HG03354 (cell line): ENCODE results near the gene DAPK2.
"Not testable (repeated sequence)": the region's sequence is repeated elsewhere in the genome, so short reads cannot be mapped to it uniquely, and the experiment has no call there.

ENCODE experiments used
- ATAC-seq: cut with Tn5 transposase; IDR thresholded peaks from one replicate; pipeline ENCODE4 v1.9.1; 2021; ENCODE audit warnings: mild to moderate bottlenecking; ENCODE audit not compliant: unreplicated experiment, poor library complexity, severe bottlenecking

The DAPK2 gene

DNA sequence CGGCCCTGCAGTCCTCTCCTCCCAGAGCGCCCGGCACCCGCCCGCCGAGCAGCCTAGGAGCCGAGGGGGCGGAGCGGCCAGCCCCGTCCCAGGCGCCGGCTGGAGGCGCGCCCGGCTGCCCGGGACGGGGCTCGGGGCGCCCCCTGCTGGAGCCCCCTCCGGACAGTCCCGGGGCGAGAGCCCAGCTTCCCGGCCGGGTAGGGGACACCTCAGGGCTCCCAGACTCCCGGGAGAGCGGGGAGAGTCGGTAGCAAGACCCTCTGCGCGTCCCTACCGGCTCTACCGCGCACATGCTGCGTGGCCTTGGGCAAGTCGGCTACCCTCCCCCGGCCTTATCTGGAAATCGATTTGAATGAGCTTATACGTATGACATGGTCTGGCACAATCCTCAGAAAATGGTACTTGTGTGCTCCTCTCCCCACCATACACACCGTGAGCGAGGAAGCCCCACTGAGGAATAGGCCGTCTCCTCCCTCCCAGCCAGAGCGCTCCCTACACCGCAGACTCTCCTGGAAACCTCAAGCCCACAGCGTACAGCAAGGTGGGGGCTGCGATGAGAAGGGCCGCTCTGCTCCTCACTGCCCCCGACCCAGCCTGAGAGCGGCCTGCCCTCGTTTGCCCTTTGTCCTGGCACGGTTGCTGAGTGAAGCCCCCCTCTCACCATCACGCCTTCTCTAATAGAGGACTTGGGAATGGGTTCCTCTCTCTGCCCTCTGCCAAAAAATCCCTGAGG is at the start of gene DAPK2:
Gene DAPK2, minus strand, starts transcription at position 65 of the 733 bp plus-strand sequence. CDS start 6,224 bp downstream, outside the sequence.
- peak; percentile 58 for ATAC-seq

DNA sequence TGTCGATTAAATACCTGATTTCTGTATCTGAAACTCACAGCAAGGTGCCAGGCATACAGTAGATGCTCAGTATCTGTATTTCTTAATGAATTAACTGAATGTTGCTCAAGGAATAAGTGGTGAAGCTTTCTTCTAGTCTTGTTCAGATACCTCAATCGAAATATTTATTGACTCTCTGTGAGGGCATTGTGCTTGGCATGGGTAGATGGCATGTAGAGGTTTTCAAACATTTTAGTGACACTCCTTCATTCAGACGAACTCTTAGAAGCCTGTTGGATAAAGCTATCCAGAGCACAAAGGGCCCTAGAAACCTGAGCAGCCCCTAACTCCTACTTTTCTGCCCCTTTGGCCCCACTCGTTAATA is 49.1 kb upstream of the DAPK2 start:
- no peak for ATAC-seq

DNA sequence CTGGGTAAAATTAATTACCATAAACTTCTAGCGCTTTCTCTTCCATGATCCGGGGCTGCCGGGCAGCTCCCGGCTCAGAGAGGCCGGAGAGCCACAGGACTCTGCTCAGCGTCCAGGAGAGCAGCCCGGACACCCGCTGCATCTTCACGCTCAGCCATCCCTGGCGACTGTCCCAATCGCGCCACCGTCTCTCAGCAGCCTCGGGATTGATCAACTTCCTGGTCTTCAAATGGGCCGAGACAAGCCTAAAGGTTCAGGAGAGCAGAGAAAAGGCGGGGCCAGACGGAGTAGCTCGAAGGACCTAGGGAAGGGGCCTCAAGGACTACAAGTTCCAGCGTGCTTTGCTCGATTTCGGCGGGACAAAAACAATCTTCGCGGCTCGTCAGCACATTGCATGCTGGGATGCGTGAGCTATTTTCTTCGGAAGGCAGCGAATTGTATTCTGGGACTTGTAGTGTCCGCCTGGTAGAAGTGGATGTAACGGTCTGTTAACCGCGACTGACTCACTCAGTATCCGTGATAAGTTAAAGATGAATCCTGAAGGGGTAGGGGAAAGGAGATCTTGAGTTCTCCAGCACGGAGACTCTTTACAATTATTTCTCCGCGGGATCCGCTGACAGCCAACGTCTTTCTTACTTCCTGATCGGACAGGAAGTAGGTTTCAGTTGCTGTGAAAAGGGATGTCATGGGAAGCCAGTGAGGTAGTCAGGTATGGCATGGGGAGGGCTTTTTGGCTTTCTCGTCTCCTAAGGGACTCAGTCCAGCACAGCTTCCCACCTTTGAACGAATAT is 47.5 kb upstream of the DAPK2 start, which contains the start of gene CIAO2A:
Gene CIAO2A, minus strand, starts transcription at position 212 of the 791 bp plus-strand sequence. Its CDS starts 70 bp downstream, at position 142.
- peak; percentile 75 for ATAC-seq

DNA sequence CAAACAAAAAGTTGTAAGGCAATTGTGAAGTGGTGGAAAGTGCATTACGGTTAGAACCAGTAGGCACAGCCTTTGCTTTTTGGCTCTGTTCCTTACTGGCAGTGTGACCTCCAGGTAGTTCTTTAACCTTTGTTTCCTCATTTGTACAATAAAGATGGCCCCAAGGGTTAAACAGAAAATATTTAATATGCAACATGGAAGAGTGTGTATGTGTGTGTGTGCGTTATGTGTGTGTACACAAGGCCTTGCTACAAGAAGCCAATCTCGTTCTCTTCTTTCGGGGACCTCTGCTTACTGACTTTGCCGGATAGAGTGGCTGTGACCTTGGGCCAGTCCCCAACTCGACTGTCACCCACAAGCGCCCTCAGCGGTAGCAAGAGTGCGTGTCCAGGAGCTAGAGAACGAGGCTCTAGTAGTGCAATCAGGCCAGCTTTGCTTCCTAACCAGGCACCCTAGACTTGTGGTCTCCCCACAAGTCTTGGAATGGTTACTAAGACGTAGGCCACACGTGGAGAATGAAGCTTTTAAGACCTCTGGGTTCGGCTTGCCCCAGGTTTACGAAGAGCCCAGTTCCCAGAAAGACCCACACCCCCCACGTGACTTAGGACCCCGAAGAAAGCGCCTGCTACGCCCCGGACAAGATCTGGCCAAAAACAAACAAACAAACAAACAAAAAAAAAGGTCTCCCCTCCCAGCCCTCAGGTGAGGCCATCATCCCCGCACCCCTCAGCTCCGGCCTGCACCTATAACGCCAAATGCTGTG is 46.8 kb upstream of the DAPK2 start:
- peak; percentile 15 for ATAC-seq

DNA sequence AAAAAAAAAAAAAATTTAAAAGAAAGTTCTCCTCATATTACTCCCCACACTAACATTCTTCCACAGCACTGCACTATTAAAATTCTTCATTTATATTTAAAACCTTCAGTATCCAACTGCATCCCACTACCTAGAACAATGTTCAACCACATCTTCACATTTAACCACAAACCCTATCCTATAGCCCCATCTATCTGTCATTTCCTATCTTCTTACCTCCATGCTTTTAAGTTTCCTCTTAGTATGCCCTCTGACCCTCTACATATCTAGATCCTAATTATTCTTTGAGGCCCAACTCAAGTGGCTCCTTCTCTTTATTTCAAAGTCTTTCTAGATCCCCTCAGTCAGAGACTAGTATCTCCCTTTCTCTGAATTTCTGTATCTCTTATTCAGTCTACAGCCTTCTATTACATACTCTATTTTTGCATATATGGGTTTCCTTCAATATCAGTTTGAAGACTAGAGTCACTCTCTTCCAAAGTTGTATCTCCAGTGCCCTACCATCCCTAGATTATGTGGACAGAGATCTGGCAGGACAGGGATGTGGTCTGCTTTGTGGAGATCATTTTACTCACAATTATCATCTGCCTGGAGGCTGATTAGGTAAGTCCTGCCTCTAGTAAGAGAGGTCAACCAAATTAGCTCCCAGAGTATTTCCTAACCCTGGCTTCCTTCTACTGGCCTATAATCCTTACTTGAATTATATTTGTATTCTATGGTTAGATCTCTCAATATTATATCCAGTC is 46.0 kb upstream of the DAPK2 start:
- ATAC-seq: no peak

DNA sequence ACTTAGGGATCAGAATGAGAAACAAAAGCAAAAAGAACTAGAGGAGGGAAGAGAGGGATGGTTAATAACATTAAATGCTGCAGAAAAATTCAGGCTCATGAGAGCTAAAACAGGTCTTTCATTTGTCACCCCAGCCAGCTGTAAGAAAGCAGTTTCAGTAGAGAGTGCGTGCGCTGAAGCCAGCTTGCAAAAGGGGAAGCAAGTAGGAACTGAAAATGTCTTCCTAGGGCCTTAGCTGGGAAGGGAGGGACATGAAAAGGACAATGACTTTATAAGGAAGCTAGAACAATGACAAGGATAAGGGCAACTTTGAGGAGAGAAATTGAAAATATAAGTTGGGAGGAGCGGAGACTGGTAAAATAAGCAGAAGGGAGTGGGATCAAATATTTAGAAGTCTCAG is 44.2 kb upstream of the DAPK2 start:
- no peak for ATAC-seq

DNA sequence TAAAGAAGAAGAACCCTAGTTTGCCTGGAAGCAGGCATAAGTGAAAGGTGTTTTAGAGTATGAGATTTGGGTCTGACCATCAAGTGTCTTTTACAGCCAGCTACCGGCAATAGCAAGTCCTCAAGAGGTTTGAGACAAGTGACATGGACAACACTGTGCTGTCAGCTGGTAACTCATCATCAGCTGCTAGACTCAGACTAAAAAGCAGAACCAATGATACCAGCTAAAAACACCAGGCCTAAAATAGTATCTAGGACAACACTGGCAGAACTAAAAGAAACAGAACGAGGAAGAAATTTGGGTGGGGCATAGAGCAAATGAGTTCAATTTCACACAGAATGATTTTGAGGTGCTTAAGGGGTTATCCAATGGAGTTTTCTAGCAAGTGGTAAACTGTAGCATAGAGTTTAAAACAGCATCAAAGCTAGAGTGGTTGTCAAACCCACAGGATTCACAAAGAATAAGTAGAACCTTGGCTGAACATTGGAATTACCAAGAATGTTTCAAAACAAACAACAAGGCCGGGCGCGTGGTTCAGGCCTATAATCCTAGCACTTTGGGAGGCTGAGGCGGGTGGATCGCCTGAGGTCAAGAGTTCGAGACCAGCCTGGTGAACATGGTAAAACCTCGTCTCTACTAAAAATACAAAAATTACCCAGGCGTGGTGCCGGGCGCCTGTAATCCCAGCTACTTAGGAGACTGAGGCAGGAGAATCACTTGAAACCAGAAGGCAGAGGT is 43.4 kb upstream of the DAPK2 start:
- no peak for ATAC-seq

DNA sequence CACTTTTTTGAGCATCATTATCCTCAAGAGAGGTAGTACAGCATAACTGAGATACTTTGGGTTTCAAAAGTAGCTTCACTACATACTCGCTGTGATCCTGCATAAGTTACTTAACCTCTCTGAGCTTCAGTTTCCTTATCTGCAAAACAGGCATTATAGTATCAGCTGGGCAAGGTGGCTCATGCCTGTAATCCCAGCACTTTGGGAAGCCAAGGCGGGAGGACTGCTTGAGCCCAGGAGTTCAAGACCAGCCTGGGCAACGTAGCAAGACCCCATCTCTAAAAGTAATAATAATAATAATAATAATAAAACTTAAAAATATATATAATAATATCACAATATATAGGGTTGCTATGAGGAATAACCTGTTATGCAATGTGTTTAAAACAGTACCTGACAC is 36.5 kb upstream of the DAPK2 start:
- ATAC-seq: no peak

DNA sequence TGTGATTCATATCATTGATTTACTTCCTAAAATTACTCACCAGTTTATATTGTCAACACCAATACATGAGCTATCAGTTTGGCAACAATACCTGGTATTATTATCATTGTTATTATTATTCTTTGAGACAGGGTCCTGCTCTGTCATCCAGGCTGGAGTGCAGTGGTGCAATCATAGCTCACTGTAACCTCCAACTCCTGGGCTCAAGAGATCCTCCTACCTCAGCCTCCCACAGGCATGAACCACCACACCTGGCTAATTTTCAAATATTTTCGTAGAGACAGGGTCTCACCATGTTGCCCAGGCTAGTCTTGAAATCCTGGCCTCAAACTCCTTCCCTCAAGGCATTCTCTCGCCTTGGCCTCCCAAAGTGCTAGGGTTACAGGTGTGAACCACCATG is 27.2 kb upstream of the DAPK2 start:
- ATAC-seq: not testable (repeated sequence)

DNA sequence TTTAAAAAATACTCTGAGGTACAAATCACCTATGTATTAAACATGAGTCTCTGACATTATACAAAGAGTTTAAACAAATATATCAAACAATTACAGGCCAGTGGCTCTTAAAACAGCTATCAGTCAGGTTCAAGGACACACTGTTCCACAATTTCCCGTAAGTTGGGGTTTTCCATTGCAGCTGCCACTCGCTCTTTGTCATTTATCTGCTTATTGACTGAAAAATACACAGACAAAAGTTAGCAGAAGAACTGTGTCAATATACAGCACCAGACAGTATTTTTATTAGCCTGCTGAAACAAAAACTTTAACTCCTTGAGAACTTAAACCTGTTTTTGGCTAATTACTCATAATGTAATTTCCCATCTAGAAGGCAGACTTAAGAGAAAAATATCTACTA is 26.5 kb upstream of the DAPK2 start:
- ATAC-seq: no peak

DNA sequence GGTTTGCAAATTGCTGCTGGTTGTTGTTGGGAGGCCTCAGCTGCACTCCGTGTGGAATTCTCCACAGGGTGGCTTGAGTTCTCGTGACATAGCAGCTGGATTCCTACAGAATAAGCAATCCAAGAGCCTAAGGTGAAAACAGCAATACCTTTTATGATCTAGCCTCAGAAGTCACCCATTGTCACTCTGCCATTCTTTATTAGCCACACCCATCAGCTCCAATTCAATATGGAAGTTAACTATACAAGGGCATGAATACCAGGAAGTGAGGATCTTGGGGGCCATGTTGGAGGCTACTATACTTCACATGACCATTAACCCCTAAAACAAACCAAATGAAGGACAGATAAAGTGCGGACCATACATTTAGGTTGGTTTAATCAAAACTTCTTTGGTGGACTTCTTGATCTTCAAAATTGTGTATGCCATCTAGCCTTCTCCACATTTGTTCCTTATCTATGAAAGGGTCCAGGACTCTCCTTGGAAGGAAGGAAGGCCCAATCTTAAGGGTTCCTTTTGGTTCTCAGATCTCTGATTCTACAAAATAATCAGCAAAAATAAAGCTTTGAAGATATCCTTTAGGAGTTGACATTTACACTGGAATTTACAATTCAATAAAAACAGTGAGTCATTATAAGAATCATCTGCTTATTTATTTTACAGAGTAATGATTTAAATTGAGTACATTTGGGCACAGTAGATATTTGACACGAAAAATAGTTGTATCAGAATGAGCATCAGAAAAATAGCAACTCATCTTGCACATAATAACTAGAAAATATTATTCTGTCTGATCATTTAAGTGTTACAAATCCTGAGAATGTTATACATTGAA is 25.9 kb upstream of the DAPK2 start:
- no peak for ATAC-seq

DNA sequence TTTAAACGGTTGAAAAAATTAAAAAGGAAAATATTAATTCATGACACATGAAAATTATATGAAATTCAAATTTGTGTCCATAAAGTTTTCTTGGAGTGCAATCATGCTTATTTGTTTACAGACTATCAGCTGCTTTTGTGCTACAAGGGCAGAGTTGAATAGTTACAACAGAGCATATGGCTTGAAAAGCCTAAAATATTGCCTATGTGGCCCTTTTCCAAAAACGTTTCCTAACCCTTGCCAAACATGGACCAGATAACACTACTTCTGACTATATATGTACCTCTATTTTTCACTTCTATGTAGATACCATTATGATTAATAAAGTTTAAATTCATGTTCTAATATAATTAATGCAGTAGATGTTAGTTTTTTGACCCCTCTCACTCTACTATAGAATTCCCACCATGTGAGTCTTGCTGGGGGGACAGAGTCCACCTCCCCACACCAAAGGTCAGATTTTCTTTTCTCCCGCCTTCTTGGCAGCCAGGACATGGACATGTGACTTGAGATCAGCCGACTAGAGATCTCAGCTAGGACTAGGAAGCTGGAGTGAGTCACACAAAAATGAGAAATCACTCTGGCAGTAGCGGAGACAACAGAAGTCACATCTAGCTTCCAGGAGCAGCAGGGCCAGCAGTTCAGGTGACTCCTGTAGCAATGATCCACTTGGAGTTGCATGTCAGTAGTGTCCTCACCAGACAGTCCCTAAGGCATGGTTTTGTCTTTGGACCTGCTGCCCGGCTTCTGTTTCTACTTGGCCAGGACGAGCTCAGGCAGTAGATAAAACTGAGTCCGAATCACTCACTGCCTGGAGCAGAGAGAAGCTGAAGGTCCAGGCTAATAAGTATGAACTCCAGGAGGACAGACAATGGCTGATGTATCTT is 24.9 kb upstream of the DAPK2 start:
- ATAC-seq: no peak

DNA sequence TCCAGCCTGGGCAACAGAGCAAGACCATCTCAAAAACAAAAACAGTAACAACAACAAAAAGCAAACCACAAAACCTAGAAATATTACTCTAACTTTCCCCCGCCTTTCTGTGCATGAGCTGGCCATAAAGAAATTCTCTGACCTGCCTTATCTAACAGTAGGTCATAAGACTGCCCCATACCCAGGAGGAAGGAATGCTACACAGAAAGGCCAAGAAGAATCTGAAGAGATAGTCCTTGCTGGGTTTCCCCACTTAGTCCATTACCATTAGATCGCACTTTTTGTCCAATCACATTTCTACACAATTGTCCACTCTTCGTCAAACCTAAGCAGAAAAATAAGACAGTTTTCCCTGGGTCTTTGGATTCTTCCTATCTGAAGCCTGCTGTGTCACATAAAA is 23.8 kb upstream of the DAPK2 start:
- no peak for ATAC-seq

DNA sequence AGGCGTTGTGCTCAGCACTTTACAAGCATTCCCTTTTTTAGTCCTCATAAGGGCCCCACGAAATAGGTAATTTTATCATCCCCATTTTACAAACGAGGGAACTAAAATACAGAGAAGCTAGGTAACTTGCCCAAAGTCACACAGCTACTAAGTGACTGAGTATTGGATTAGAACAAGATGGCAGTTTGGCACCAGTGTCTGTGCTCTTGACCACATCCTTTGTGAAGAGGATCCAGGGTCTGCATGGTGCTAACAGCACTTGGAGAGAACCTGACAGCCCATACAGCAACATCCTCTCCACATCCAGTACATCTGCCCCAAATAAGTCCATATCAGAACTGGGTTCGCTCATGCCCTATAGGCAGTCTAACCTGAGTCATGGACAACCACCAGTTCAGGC is 21.8 kb upstream of the DAPK2 start:
- ATAC-seq: no peak

DNA sequence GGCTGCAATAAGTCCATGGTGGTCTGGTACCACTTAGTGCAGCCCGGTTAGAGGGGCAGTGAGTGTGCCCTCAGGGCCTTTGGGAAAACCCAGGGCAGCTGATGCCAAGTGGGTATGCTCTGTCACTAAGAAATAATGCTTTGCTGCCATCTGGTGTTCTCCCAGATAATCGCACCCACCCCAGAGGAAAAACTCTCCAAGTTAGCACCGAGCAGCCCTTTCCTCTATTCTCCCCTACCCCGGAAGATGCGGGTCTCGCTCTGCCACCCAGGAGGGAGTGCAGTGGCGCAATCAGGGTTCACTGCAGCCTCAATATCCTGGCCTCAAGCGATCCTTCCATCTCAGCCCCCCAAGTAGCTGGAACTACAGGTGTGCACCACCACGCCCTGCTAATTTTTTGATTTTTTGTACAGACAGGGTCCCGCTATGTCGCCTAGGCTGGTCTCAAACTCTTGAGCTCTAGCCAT is 21.3 kb upstream of the DAPK2 start:
- ATAC-seq: no peak

DNA sequence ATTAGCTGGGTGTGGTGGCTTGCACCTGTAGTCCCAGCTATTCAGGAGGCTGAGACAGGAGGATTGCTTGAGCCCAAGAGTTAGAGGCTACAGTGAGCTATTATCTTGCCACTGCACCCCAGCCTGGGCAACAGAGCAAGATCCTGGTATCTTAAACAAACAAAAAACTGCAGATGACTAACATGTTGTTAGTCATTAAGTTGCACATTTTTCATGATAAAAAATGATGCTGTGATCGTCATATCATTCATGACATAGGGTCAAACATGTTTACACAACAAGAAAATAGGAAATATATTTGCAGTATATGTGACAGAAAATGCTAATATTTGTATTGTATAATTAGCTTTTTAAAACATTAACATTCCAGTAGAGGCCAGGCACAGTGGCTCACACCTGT is 20.2 kb upstream of the DAPK2 start:
- ATAC-seq: no peak

DNA sequence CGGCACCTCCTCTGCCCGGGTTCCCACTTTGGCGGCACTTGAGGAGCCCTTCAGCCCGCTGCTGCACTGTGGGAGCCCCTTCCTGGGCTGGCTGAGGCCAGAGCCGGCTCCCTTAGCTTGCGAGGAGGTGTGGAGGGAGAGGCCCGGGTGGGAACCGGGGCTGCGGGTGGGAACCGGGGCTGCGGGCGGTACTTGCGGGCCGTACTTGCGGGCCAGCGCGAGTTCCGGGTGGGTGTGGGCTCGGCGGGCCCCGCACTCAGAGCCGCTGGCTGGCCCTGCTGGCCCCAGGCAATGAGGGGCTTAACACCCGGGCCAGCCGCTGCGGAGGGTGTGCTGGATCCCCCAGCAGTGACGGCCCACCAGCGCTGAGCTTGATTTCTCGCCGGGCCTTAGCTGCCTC is 14.4 kb upstream of the DAPK2 start:
- no peak for ATAC-seq
